ENCODE results near the gene ZNF160.
"Not testable (repeated sequence)": the region's sequence is repeated elsewhere in the genome, so short reads cannot be mapped to it uniquely, and the experiment has no call there.

Gene ZNF160

GRCh38 chr19:53047379-53047778 lies 55.8 kb downstream of the ZNF160 start:
- no peak overlapping the region for H3K4me3 ChIP-seq (ENCODE audit: control insufficient read depth, low read depth, low read length)
- no peak for TF ChIP-seq CTCF (IDR thresholded peaks at IDR 0.05; ENCODE audit: control insufficient read depth, insufficient read depth, low read depth, low read length, missing control alignments)
- no peak for DNase-seq (ENCODE audit: low read depth)

GRCh38 chr19:53045536-53045935 lies 57.7 kb downstream of the ZNF160 start:
- no peak for DNase-seq (ENCODE audit: low read depth)
- H3K4me3 ChIP-seq (ENCODE audit: control insufficient read depth, low read depth, low read length) = no peak overlapping the region
- TF ChIP-seq CTCF (IDR thresholded peaks at IDR 0.05; ENCODE audit: control insufficient read depth, insufficient read depth, low read depth, low read length, missing control alignments) = no peak

- no peak for TF ChIP-seq CTCF (IDR thresholded peaks at IDR 0.05; ENCODE audit: control insufficient read depth, insufficient read depth, low read depth, low read length, missing control alignments)
- no peak overlapping the region for H3K4me3 ChIP-seq (ENCODE audit: control insufficient read depth, low read depth, low read length)
- DNase-seq (ENCODE audit: low read depth) = no peak
Observed at GRCh38 chr19:53041366-53041765, 61.9 kb downstream of the ZNF160 start.

GRCh38 chr19:53037101-53038097 lies 65.8 kb downstream of the ZNF160 start:
- no peak for TF ChIP-seq CTCF (IDR thresholded peaks at IDR 0.05; ENCODE audit: control insufficient read depth, insufficient read depth, low read depth, low read length, missing control alignments)
- peak; percentile 7 for DNase-seq (ENCODE audit: low read depth)
- H3K4me3 ChIP-seq (ENCODE audit: control insufficient read depth, low read depth, low read length) = peak overlapping the region; percentile 79

GRCh38 chr19:53034948-53035675 lies 68.1 kb downstream of the ZNF160 start:
- DNase-seq (ENCODE audit: low read depth) = no peak
- TF ChIP-seq CTCF (IDR thresholded peaks at IDR 0.05; ENCODE audit: control insufficient read depth, insufficient read depth, low read depth, low read length, missing control alignments) = no peak
- no peak overlapping the region for H3K4me3 ChIP-seq (ENCODE audit: control insufficient read depth, low read depth, low read length)

GRCh38 chr19:53034054-53034453 lies 69.2 kb downstream of the ZNF160 start:
- no peak overlapping the region for H3K4me3 ChIP-seq (ENCODE audit: control insufficient read depth, low read depth, low read length)
- DNase-seq (ENCODE audit: low read depth) = no peak
- TF ChIP-seq CTCF (IDR thresholded peaks at IDR 0.05; ENCODE audit: control insufficient read depth, insufficient read depth, low read depth, low read length, missing control alignments) = no peak

GRCh38 chr19:53028306-53028705 lies 74.9 kb downstream of the ZNF160 start:
- H3K4me3 ChIP-seq (ENCODE audit: control insufficient read depth, low read depth, low read length); DNase-seq (ENCODE audit: low read depth): not testable (repeated sequence)
